HG02870 (cell line): ENCODE results near the gene WASF2.
A peak's percentile ranks its signal among the peaks of the same experiment; 100 is the strongest.
"Not testable (repeated sequence)": the region's sequence is repeated elsewhere in the genome, so short reads cannot be mapped to it uniquely, and the experiment has no call there.

Experiments
- ATAC-seq: cut with Tn5 transposase; IDR thresholded peaks from one replicate; pipeline ENCODE4 v1.9.1; 2021; ENCODE audit warnings: mild to moderate bottlenecking, moderate library complexity; ENCODE audit not compliant: unreplicated experiment

WASF2 gene

GRCh38 chr1:27399251-27400025 lies 90.5 kb downstream of the WASF2 start:
- ATAC-seq = no peak

GRCh38 chr1:27398405-27399149 lies 91.4 kb downstream of the WASF2 start:
- no peak for ATAC-seq

- ATAC-seq = no peak
Measured at GRCh38 chr1:27397749-27398148, 92.2 kb downstream of the WASF2 start.

GRCh38 chr1:27397110-27397509 lies 92.9 kb downstream of the WASF2 start:
- no peak for ATAC-seq

- ATAC-seq = no peak
Measured at GRCh38 chr1:27395441-27396195, 94.3 kb downstream of the WASF2 start.

GRCh38 chr1:27394925-27395324 lies 95.0 kb downstream of the WASF2 start:
- no peak for ATAC-seq

- no peak for ATAC-seq
Measured at GRCh38 chr1:27394282-27394658, 95.7 kb downstream of the WASF2 start.

GRCh38 chr1:27393641-27394281 lies 96.2 kb downstream of the WASF2 start:
- ATAC-seq = no peak

- ATAC-seq = no peak
Measured at GRCh38 chr1:27392778-27393635, 97.0 kb downstream of the WASF2 start.

- peak; percentile 67 for ATAC-seq
Measured at GRCh38 chr1:27392096-27392777, 97.7 kb downstream of the WASF2 start, which contains the start of gene GPR3. Gene GPR3, plus strand, starts transcription at chr1:27392622. Its CDS starts 1,177 bp downstream, at chr1:27393799.

GRCh38 chr1:27391511-27392095 lies 98.4 kb downstream of the WASF2 start:
- no peak for ATAC-seq

GRCh38 chr1:27388337-27389005 lies 101.5 kb downstream of the WASF2 start:
- no peak for ATAC-seq

GRCh38 chr1:27384797-27385196 lies 105.2 kb downstream of the WASF2 start:
- not testable (repeated sequence) for ATAC-seq

GRCh38 chr1:27383661-27384060 lies 106.3 kb downstream of the WASF2 start:
- ATAC-seq = no peak

- ATAC-seq = no peak
Measured at GRCh38 chr1:27383039-27383605, 106.8 kb downstream of the WASF2 start, which contains the start of gene CD164L2. Gene CD164L2, minus strand, starts transcription at chr1:27383333. Its CDS starts 94 bp downstream, at chr1:27383239.

- no peak for ATAC-seq
Measured at GRCh38 chr1:27381969-27382762, 107.8 kb downstream of the WASF2 start.
